ENCODE results near the gene E4F1.

GRCh38 chr16:2176047-2176446 lies 47.3 kb upstream of the E4F1 start:
- TF ChIP-seq CTCF (IDR thresholded peaks at IDR 0.05) (no peak), ZFX (IDR thresholded peaks at IDR 0.05; ENCODE audit: borderline replicate concordance) (no peak)

All from 22Rv1 (cell line).